Activated CD4-positive, alpha-beta T cell treated with anti-CD3 and anti-CD28 coated beads, Interleukin-2, amount 10 ng/mL, durations not matched to agents 24 days and 14 days (primary cell): Measurements from ENCODE around the gene FUOM. TPM values are rescaled to one million over a fixed set of nuclear protein-coding genes. Genes with fewer than 3 reads are reported as not detected.
A peak's percentile ranks its signal among the peaks of the same experiment; 100 is the strongest.
"Not testable (repeated sequence)": the region's sequence is repeated elsewhere in the genome, so short reads cannot be mapped to it uniquely, and the experiment has no call there.

Experiments used
- DNase-seq: peaks from one replicate; pipeline ENCODE4 v3.0.0; 2022
- H3K27ac Mint-ChIP-seq: one replicate; pipeline ENCODE4 v1.8.0; 2022; ENCODE audit warnings: mild to moderate bottlenecking, mixed read lengths
- H3K27me3 Mint-ChIP-seq: one replicate; pipeline ENCODE4 v1.8.0; 2022; ENCODE audit warnings: mixed read lengths
- H3K36me3 Mint-ChIP-seq: one replicate; pipeline ENCODE4 v1.8.0; 2022; ENCODE audit warnings: low read depth, mild to moderate bottlenecking, mixed read lengths
- H3K4me1 Mint-ChIP-seq: one replicate; pipeline ENCODE4 v1.8.0; 2021; ENCODE audit warnings: mixed read lengths
- H3K4me3 Mint-ChIP-seq: one replicate; pipeline ENCODE4 v1.8.0; 2022; ENCODE audit warnings: mild to moderate bottlenecking, moderate library complexity, mixed read lengths
- H3K9me3 Mint-ChIP-seq: one replicate; pipeline ENCODE4 v1.8.0; 2021; ENCODE audit warnings: mixed read lengths
- intact Hi-C: fragments of 100-400 bp; cut with micrococcal nuclease; formaldehyde crosslinking; loops from one replicate; pipeline ENCODE4 v1.15.1; 2023
- total RNA-seq: library from RNA; stranded (reverse); gene quantifications from 2 replicates; pipeline ENCODE4 v1.2.3, GENCODE V29; 2022

FUOM gene
- total RNA-seq, 1 donor from 2014 or later = 43.6 TPM

DNA sequence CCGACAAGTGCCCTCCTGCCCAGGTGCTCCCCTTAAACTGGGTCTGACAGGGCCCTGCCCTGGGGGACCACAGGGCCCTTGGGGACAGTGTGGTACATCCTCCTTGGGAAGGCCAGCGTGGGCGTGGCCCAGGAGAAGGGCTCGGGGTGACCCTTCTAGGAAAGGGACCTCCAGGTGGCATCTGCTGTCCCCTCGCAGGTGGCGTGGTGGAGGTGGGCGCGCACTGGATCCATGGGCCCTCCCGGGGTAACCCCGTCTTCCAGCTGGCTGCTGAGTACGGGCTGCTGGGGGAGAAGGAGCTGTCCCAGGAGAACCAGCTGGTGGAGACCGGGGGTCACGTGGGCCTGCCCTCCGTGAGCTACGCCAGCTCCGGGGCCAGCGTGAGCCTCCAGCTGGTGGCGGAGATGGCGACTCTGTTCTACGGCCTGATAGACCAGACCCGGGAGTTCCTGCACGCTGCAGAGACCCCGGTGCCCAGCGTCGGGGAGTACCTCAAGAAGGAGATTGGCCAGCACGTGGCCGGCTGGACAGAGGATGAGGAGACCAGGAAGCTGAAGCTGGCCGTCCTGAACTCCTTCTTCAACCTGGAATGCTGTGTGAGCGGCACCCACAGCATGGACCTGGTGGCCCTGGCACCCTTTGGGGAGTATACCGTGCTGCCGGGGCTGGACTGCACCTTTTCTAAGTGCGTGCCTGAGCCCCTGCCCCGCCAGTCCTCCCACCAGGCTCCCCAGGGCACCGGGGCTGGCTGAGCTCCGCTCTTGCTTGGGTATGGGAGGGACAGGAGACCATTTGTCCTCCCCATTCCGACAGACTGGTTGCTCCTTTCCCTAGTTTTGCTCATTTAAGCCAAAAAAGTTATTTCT, 22.2 kb upstream of the FUOM start:
- Mint-ChIP-seq H3K27me3 (peaks cover 3% of the 10 kb centered on the region), H3K4me1 (peaks cover 2% of the 10 kb centered on the region), H3K4me3 (peak overlapping the region; percentile 74), H3K9me3 (no peaks in the 10 kb centered on the region), H3K27ac (no peak overlapping the region), H3K36me3 (peaks cover 10% of the 10 kb centered on the region)
- peak; percentile 66 for DNase-seq
- intact Hi-C loops = loop anchor here (1.0 to 10.0 kb wide), 4 partner anchors 10 to 1195 kb away; partner anchors contain the start of gene DPYSL4

GRCh38 chr10:133379152-133379800, 21.5 kb upstream of the FUOM start, which contains the start of gene PAOX:
PAOX (plus strand) TSS chr10:133379262; CDS start chr10:133379317, 55 bp downstream.
- peak; percentile 90 for DNase-seq
- H3K36me3 Mint-ChIP-seq = peaks cover 7% of the 10 kb centered on the region
- H3K4me1 Mint-ChIP-seq = peaks cover 4% of the 10 kb centered on the region
- peak within 1 kb of the TSS; percentile 80 for H3K4me3 Mint-ChIP-seq
- H3K27me3 Mint-ChIP-seq = peaks cover 3% of the 10 kb centered on the region
- intact Hi-C loops = loop anchor here (1.0 to 10.0 kb wide), 4 partner anchors 11 to 1194 kb away; partner anchors contain the start of gene DPYSL4
- peak within 1 kb of the TSS; percentile 51 for H3K27ac Mint-ChIP-seq
- H3K9me3 Mint-ChIP-seq = no peaks in the 10 kb centered on the region

DNA sequence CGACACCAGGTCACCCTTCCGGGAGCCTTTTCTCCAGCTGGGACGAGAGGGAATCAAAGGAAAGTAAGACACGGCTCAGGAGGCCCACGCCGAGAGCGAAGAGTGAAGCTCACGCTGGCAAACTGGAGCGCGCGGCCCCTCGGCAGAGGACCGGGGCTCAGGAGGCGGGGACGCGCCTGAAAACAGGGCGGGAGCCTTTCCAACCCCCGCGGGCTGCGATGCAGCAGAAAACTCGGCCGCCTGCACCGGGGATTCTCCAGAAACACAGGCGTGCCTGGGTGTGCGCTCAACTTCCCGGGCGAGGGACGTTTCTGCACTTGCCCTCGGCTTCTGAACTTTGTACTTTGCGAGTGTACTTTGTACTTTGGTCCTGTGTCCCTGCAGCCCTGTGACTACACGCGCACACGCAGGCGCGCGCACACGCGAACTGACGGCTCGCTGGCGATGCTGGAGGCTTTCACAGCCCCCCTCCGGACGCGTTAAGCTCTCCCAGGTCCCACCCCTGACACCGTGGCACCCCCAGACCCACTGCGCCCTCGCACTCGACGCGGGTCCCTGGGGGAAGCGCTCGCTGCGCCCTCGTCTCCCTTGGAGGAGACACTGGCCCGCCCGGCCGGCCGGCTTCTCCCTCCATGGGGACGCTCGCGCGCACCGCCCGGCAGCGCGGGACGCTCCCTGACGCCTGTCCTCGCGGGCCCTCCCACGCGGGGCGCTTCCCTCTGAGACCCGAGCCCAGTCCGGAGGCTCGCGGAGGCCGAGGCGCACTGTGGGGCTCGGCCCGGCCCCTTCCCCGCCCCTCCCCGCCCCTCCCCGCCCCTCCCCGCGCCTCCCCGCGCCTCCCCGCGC, 20.7 kb upstream of the FUOM start:
- Mint-ChIP-seq H3K27ac (peak overlapping the region; percentile 51), H3K27me3 (peaks cover 3% of the 10 kb centered on the region), H3K4me3 (peak overlapping the region; percentile 80), H3K9me3 (no peaks in the 10 kb centered on the region), H3K36me3 (peaks cover 4% of the 10 kb centered on the region), H3K4me1 (peaks cover 7% of the 10 kb centered on the region)
- intact Hi-C loops = loop anchor here (1.0 to 10.0 kb wide), 6 partner anchors 12 to 1194 kb away; partner anchors contain the start of genes DPYSL4, FUOM and MTG1
- DNase-seq = peak; percentile 90

- Mint-ChIP-seq H3K27me3 (peaks cover 3% of the 10 kb centered on the region), H3K9me3 (no peaks in the 10 kb centered on the region), H3K36me3 (peaks cover 6% of the 10 kb centered on the region), H3K4me1 (peaks cover 8% of the 10 kb centered on the region), H3K4me3 (peak overlapping the region; percentile 80), H3K27ac (no peak overlapping the region)
- intact Hi-C loops = loop anchor here (1.0 to 10.0 kb wide), 4 partner anchors 16 to 1193 kb away; partner anchors contain the start of genes DPYSL4, FUOM and MTG1
- DNase-seq = no peak
These were observed 20.0 kb upstream of the FUOM start for GRCh38 chr10:133377818-133378250.

GRCh38 chr10:133377025-133377817, 19.4 kb upstream of the FUOM start:
- Mint-ChIP-seq H3K4me3 (peak overlapping the region; percentile 47), H3K27ac (no peak overlapping the region), H3K4me1 (peaks cover 8% of the 10 kb centered on the region), H3K9me3 (no peaks in the 10 kb centered on the region), H3K36me3 (peaks cover 6% of the 10 kb centered on the region), H3K27me3 (peaks cover 3% of the 10 kb centered on the region)
- intact Hi-C loops = loop anchor here (5.0 to 10.0 kb wide), 2 partner anchors 115 to 1192 kb away; partner anchors contain the start of gene DPYSL4
- DNase-seq = no peak

DNA sequence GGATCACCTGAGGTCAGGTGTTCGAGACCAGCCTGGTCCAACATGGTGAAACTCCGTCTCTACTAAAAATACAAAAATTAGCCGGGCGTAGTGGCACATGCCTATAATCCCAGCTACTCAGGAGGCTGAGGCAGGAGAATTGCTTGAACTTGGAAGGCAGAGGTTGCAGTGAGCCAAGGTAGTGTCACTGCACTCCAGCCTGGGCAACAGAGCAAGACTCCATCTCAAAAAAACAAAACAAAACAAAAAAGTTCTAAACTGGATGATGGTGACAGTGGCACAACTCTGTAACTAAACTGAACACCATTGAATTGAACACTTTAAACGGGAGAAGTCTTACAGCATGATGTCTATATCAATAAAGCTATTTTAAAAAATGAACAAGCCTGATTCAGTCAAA, 18.4 kb upstream of the FUOM start:
- H3K27ac Mint-ChIP-seq, DNase-seq, H3K27me3 Mint-ChIP-seq, H3K36me3 Mint-ChIP-seq, H3K9me3 Mint-ChIP-seq: not testable (repeated sequence)
- Mint-ChIP-seq H3K4me1 (peaks cover 10% of the 10 kb centered on the region), H3K4me3 (peak overlapping the region; percentile 61)
- intact Hi-C loops = loop anchor here (5.0 to 10.0 kb wide), 2 partner anchors 114 to 1191 kb away; partner anchors contain the start of gene DPYSL4

- Mint-ChIP-seq H3K27ac (no peak overlapping the region), H3K9me3 (no peaks in the 10 kb centered on the region), H3K27me3 (peaks cover 3% of the 10 kb centered on the region), H3K4me1 (peaks cover 10% of the 10 kb centered on the region), H3K4me3 (no peak overlapping the region), H3K36me3 (peaks cover 3% of the 10 kb centered on the region)
- intact Hi-C loops = loop anchor here (5.0 to 10.0 kb wide), 2 partner anchors 113 to 1191 kb away; partner anchors contain the start of gene DPYSL4
- DNase-seq = no peak
These were observed 17.7 kb upstream of the FUOM start for GRCh38 chr10:133375357-133376115.

- DNase-seq = peak; percentile 99
- Mint-ChIP-seq H3K4me3 (peak within 1 kb of the TSS; percentile 94), H3K27me3 (peaks cover 3% of the 10 kb centered on the region), H3K9me3 (no peaks in the 10 kb centered on the region), H3K27ac (peak within 1 kb of the TSS; percentile 86), H3K4me1 (peaks cover 12% of the 10 kb centered on the region), H3K36me3 (peaks cover 13% of the 10 kb centered on the region)
- intact Hi-C loops = loop anchor here (1.0 to 10.0 kb wide), 3 partner anchors 16 to 1189 kb away; partner anchors contain the start of gene DPYSL4
These were observed 15.6 kb upstream of the FUOM start, which contains the start of gene ECHS1 for GRCh38 chr10:133373174-133374090. ECHS1 (minus strand) TSS chr10:133373354; CDS start chr10:133373333, 21 bp downstream.

DNA sequence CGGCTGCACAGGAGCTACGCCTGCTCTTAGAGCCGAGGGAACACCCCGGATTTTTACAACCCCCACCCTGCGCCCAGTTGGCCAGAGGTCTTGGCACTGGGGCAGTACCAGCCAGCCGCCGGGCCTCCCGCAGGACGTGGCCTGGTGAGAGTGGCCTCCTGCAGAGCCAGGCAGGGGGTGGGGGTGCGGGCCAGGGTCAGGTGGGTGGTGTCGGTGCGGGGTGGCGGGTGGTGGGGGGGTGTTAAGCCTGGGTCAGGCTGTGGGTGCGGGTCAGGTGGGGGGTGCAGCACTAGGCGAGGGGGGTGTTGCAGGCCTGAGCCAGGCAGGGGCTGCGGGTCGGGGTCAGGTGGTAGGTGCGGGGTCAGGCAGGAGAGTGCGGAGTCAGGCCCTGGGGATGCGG, 14.7 kb upstream of the FUOM start:
- Mint-ChIP-seq H3K27me3 (peaks cover 3% of the 10 kb centered on the region), H3K36me3 (peaks cover 17% of the 10 kb centered on the region), H3K27ac (no peak overlapping the region), H3K4me3 (peak overlapping the region; percentile 94), H3K4me1 (peaks cover 10% of the 10 kb centered on the region), H3K9me3 (no peaks in the 10 kb centered on the region)
- intact Hi-C loops = loop anchor here (10.0 kb wide), 1 partner anchor 1188 kb away; the partner anchor contains the start of gene DPYSL4
- DNase-seq = no peak

- no peaks in the 10 kb centered on the region for H3K9me3 Mint-ChIP-seq
- no peak overlapping the region for H3K27ac Mint-ChIP-seq
- no peak for DNase-seq
- peaks cover 21% of the 10 kb centered on the region for H3K36me3 Mint-ChIP-seq
- no peak overlapping the region for H3K4me3 Mint-ChIP-seq
- no peaks in the 10 kb centered on the region for H3K27me3 Mint-ChIP-seq
- H3K4me1 Mint-ChIP-seq = peaks cover 10% of the 10 kb centered on the region
- intact Hi-C loops = loop anchor here (10.0 kb wide), 1 partner anchor 1185 kb away; the partner anchor contains the start of gene DPYSL4
These were observed 12.4 kb upstream of the FUOM start for GRCh38 chr10:133370030-133370786.
